ENCODE measurements around the gene MKI67.

DNA sequence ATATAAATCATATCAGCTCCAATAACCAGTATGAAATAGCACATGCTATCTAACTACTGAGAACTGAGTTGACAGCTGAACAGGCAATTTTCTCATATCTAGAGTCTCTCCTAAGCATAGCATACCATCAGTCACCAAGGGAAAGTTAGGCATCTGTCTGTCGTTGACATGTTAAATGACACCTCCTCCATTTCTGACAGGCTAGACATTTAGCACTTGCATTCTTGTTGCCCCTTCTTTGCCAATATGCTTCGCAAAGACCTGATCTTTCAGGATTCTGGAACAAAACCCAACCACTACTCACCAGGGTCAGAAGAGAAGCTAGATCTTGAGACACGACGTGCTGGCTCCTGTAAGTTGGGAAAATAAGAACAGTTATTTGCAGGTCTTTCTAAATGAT lies 10.0 kb downstream of the MKI67 start:
- TF ChIP-seq CTCF (IDR thresholded peaks at IDR 0.05): no peak
- no peak for TF ChIP-seq POLR2A (IDR thresholded peaks at IDR 0.05)
- no peak for TF ChIP-seq EP300 (IDR thresholded peaks at IDR 0.05)
